Measurements from ENCODE around the gene TYMP.

TYMP gene

DNA sequence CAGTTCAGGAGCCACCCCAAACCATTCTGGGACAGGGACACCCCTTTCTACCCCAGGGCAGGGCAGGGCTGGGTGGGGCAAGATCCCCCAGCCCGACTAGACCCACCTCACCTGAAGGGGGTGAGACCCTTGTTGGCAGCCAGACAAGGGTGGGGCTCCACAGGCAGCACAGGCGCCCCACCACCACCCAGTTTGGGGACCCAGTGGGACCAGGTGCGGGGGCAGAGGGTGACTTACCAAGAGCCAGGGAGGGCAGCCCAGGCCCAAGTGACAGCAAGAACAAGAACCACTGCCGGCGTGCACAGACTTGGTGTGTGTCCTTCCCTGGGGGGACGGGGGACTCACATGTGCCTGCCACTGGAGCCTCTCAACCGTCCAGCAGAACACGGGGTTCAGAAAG lies 46.3 kb downstream of the TYMP start:
- no peak for DNase-seq (ENCODE audit: low read depth)

DNA sequence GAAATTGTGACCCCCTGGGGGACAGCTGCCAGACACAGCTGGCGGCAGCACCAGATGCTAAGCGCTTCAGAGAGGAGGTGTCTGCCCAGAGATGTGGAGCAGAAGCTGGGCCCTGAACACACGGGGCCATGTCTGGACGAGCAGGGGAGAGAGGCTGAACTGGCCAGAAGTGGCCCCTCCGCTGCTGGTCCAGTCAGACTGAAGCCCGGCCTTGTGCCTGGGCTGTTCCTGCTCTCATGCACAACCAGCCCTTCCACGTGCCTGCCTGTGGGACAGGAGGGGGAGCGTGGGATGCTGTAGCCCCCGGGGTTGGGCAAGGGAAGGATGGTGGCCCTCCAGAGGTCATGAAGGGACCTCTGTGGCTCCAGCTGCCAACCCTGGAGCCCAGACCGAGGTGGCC lies 46.7 kb downstream of the TYMP start:
- no peak for DNase-seq (ENCODE audit: low read depth)

DNA sequence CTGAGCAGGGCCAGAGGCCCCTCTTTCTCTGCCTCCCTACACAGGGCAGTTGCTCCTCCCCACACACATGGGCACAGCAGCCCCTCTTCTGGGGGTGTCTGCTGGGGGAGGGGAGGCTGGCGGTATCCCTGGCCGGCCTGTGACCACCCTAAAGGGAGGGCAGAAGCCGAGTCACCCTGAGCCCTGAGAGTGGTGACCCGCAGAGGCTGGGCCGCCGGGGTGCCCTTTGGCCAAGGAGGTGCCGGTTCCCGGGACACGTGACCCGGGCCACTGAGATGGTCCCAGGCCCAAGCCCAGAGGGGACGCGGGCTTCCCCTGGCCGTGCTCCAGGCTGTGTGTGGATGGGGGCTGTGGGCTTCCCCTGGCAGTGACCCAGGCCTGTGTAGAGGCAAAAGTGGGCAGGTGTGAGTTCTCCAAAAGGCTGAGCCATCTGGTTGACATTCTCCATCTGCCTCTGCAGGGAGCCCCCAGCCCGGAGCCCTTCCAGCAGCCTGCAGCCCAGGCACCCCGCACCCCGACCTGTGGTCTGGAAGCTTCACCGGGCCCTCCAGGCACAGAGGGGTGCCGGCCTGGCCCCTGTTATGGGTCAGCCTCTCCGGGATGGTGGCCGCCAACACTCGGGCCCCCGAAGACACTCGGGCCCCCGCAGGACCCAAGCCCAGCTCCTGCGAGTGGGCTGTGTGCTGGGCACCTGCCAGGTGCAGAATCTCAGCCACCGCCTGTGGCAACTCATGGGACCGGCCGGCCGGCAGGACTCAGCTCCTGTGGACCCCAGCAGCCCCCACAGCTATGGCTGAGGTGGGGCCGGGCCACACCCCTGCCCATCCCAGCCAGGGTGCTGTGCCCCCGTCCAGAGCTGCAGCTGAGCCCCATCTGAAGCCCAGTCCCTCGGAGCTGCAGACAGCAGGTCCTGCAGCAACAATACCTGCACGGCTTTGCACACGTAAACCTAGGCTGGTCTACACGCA lies 47.4 kb downstream of the TYMP start:
- no peak for DNase-seq (ENCODE audit: low read depth)

DNA sequence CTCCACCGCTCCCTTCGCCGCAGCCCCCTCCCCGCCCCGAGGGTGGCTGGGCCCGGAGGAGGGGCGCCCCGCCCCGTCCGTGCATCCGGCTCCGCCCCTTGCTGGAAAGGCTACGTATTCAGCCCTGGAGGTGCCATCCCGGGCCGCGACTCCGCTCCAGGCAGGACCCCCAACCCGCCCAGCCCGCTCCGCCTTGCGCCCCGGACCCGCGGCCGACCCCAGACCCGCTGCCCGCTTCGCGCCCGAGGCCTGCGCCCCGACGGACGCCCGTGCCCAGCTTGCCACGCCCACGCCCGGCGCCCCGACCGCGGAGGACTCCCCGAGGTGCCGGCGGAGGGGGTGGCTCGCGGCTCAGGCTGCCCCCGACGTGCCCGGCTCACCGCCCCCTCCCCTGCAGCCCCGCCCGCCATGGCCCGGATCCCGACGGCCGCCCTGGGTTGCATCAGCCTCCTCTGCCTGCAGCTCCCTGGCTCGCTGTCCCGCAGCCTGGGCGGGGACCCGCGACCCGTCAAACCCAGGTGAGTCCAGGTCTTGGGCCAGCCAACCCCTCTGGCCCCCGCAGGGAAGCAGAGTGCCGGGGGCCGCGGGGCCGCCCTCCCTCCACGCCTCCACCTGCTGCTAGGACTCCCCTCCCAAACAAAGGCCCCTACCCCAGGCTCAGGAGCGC lies 48.2 kb downstream of the TYMP start, which contains the start of gene ADM2:
Gene ADM2, plus strand, starts transcription at position 104 of the 667 bp plus-strand sequence. Its CDS starts 305 bp downstream, at position 409.
- DNase-seq (ENCODE audit: low read depth) = peak; percentile 37

- no peak for DNase-seq (ENCODE audit: low read depth)
These were observed 48.8 kb downstream of the TYMP start for GRCh38 chr22:50481045-50481439.

GRCh38 chr22:50479721-50480120 lies 50.1 kb downstream of the TYMP start:
- DNase-seq (ENCODE audit: low read depth) = no peak

- no peak for DNase-seq (ENCODE audit: low read depth)
These were observed 51.9 kb downstream of the TYMP start for GRCh38 chr22:50477923-50478322.

DNA sequence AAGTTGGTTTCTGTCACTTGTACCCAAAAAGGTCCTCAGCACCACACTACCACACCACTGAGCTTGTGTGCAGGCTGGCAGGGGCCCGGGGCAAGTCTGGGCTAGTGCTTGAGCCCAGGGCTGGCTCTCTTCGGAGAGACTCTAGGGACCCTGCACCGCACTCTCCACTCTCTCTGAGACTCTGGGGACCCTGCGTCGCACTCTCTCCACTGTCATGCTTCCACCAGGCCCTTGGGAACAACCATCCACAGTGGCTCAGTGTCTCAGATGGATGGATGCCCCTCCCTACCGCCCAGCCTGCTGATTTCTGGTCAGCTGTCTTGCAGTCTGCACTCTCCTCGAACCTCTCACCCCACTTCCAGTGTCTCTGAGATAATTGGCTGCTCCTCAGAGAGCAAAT lies 52.9 kb downstream of the TYMP start:
- no peak for DNase-seq (ENCODE audit: low read depth)

All from activated gamma-delta T cell treated with anti-CD3 and anti-CD28 coated beads, Interleukin-2, amount 50 U/mL, for 16 hours (primary cell).